HTR-8/SVneo (cell line): ENCODE measurements around the gene UNC93B1.
"Not testable (repeated sequence)": the region's sequence is repeated elsewhere in the genome, so short reads cannot be mapped to it uniquely, and the experiment has no call there.

ENCODE experiments used
- DNase-seq: peaks from one replicate; pipeline ENCODE4 v3.0.0; 2011; ENCODE audit warnings: low spot score, mixed read lengths; ENCODE audit not compliant: insufficient read length
- FAIRE-seq: peaks from 2 replicates; lab custom pipeline; 2011; peaks lifted over from hg19 to GRCh38; lab: Jason Lieb, UNC

The UNC93B1 gene

GRCh38 chr11:67996051-67996450 lies 7.8 kb downstream of the UNC93B1 start:
- FAIRE-seq (no peak), DNase-seq (no peak)

GRCh38 chr11:67995579-67995978 lies 8.3 kb downstream of the UNC93B1 start:
- not testable (repeated sequence) for DNase-seq, FAIRE-seq

DNA sequence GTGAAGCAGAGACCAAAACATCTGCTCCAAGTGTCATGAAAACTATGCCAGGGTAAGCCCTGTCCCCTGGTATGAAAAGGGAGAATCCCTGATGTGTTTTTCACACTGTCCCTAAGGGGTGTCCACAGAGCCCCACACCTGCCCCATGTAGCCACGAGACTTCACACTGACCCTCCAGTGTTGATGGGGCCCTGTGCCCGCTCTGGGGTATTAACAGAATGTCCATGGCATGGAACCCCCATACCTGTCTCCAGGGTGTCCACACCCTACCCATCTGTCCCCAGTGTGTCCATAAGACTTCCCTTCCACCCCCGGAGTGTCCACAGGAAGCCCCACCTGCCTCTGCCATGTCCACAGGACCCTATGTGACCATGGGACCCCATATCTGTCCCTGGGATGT lies 8.8 kb downstream of the UNC93B1 start:
- not testable (repeated sequence) for FAIRE-seq, DNase-seq

DNA sequence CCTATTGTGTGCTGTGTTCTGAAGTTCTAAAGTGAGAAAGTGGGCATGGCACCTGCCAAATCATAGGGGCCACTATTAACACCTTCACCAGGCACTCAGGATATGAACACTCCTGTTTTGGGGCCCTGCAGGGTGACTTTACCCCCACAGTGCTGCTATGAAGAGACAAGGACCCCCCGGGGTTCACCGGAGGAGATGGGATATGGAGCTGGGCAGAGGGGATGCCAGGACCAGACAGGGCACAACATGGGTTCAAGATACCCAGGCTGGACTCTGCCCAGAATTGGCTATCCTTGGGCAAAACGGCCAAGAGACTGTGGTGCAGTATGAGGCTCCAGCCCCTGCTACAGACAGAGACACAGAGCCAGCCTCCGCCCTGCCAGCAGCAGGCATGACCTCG lies 9.5 kb downstream of the UNC93B1 start:
- FAIRE-seq, DNase-seq: not testable (repeated sequence)

GRCh38 chr11:67993821-67994220 lies 10.1 kb downstream of the UNC93B1 start:
- not testable (repeated sequence) for DNase-seq

GRCh38 chr11:67991347-67992121 lies 12.4 kb downstream of the UNC93B1 start:
- FAIRE-seq, DNase-seq: not testable (repeated sequence)

More at GRCh38 chr11:67993821-67994220, 10.1 kb downstream of the UNC93B1 start:
- not testable (repeated sequence) for FAIRE-seq

- not testable (repeated sequence) for FAIRE-seq, DNase-seq
Observed at GRCh38 chr11:67990546-67991346, 13.2 kb downstream of the UNC93B1 start.

- not testable (repeated sequence) for DNase-seq, FAIRE-seq
Observed at GRCh38 chr11:67985302-67985701, 18.6 kb downstream of the UNC93B1 start.

- no peak for DNase-seq
- no peak for FAIRE-seq
Observed at GRCh38 chr11:67983951-67984350, 19.9 kb downstream of the UNC93B1 start.

DNA sequence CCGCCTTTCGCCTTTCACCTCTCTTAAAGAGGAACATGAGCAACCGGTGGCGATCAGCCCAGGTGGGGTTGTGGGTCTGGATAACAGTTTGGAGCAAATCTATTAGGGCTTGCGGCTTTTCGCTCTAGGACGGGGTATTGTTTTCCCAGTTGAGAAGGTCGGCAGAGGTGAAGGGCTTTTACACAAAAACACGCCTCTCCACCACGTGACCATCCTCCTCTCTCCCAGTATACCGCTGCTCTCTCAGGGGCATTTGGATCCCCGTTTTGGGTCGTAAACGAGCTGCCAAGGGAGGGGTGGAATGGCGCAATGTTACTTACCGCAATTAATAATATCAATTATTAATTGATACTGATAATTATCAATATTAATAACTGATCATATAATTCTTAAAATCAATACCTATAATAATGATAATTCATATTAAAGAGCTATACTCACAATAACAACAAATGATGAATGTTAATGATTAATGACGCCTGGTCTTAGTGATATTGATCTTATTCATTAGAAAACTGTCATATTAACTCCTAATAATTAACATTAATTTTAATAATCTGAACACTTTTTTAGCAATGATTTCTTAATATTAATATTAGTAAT lies 21.5 kb downstream of the UNC93B1 start:
- not testable (repeated sequence) for DNase-seq, FAIRE-seq

- not testable (repeated sequence) for FAIRE-seq, DNase-seq
Observed at GRCh38 chr11:67981226-67981625, 22.7 kb downstream of the UNC93B1 start.

GRCh38 chr11:67978766-67979418 lies 25.0 kb downstream of the UNC93B1 start:
- FAIRE-seq, DNase-seq: not testable (repeated sequence)

DNA sequence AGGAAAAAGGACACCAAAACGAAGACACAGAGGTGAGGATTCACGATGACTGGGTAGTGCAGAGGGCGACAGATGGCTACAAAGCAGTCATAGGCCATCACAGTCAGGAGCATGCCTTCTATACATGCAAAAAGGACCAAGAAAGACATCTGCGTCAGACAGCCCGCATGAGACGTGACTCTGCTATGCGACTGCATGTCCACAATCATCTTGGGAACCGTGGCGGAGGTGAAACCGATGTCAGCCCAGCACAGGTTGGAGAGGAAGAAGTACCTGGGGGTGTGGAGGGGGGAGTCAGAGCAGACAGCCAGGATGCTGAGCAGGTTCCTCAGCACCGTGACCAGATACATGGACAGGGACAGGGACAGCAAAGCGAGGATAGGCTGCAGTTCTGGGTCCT lies 29.2 kb downstream of the UNC93B1 start:
- FAIRE-seq, DNase-seq: not testable (repeated sequence)

DNA sequence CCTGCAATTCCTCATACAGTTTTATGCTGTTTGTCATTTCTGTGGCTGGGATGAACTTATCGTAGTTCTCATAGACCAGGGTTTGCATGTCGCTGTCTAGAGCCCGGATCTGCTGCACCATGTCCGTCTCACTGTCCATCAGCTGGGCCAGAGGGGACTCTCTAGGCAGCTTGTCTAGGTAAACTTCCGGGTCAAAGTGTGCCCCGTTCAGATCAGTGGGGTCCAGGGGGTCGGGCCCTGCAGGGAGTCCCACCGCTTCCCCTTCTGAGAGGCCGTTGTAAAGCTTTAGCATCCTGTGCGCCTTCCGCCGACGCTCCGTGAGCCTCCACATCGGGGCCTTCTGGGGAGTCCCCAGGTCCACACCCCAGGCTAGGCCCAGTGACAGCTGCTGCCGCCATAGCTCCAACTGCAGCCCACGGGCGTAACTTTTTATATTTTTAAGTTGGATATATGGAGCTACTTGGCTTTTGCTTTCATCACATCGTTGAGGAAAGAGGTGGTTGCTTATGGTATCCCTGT lies 38.0 kb downstream of the UNC93B1 start:
- DNase-seq, FAIRE-seq: not testable (repeated sequence)

DNA sequence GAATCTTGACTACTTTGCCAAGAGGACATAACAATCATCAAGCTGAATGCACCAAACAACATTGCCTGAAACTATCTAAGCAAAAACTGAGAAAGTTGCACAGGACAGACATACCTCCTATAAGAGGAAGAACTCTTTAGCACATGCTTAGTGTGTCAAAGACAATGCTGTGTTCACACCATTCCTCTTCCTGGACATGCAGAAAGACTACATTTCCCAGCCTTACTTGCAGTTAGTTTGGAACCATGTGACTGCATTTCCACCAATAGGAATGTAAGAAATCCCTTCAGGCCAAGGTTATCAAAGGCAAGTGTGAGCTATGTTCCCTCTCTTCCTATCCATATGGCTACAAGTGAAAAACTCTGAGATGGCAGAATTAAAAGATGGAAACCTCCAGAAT lies 39.2 kb downstream of the UNC93B1 start:
- not testable (repeated sequence) for FAIRE-seq

GRCh38 chr11:67963879-67964278 lies 40.0 kb downstream of the UNC93B1 start:
- not testable (repeated sequence) for DNase-seq, FAIRE-seq

More for the DNA sequence above, 39.2 kb downstream of the UNC93B1 start:
- DNase-seq = not testable (repeated sequence)

- DNase-seq, FAIRE-seq: not testable (repeated sequence)
Observed at GRCh38 chr11:67963217-67963616, 40.7 kb downstream of the UNC93B1 start.

- not testable (repeated sequence) for DNase-seq, FAIRE-seq
Observed at GRCh38 chr11:67956236-67956635, 47.7 kb downstream of the UNC93B1 start.

DNA sequence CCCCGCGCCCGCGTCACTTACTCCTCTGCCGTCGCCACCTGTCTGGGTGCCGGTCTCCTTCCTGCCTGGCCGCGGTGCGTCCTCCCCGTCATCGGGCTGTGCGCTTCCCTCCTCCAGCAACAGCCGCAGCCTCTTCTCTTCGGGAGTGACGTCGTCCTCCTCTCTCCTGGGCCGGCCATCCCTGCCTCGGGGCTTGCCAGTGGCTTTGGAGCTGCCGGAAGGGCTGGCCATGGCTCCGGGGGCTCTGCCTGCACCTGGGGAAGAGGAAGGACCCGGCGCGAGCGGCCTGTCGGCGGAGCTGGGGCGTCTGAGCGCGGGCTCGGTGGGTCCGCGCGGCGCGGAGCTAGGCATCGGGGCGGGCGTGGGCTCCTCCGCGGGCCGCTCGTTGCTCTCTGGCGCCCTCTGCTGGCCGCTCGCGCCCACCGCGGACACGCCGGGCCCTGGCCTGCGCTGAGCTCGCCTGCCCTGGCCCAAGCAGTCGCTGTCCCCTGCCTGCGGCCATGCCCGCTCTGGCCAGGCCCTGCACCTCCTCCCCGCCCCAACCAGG lies 48.4 kb downstream of the UNC93B1 start:
- FAIRE-seq = peak; percentile 93
- peak; percentile 91 for DNase-seq
